ENCODE results near the gene REN.

DNA sequence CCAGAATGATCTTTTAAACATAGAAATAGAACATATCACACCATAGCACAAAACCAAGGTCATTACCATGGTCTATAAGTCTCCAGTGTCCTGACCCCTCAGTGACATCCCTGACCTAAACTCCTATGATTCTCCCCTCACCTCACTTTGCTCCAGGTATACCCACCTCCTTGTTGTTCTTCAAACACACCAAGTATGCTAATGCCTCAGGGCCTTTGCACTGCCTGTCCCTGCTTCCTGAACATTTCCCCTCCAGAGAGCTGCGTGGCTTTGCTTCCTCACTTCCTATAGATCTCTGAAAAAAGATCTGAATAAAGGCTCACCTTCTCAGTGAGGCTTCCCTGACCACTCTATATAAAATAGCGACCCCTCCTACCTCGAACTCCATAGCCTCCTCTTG lies 46.6 kb upstream of the REN start:
- TF ChIP-seq, protein P1, sequence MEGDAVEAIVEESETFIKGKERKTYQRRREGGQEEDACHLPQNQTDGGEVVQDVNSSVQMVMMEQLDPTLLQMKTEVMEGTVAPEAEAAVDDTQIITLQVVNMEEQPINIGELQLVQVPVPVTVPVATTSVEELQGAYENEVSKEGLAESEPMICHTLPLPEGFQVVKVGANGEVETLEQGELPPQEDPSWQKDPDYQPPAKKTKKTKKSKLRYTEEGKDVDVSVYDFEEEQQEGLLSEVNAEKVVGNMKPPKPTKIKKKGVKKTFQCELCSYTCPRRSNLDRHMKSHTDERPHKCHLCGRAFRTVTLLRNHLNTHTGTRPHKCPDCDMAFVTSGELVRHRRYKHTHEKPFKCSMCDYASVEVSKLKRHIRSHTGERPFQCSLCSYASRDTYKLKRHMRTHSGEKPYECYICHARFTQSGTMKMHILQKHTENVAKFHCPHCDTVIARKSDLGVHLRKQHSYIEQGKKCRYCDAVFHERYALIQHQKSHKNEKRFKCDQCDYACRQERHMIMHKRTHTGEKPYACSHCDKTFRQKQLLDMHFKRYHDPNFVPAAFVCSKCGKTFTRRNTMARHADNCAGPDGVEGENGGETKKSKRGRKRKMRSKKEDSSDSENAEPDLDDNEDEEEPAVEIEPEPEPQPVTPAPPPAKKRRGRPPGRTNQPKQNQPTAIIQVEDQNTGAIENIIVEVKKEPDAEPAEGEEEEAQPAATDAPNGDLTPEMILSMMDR (conservative IDR thresholded peaks at IDR 0.05; ENCODE audit: low read length): no peak
- TF ChIP-seq EZH2phosphoT487 (IDR thresholded peaks at IDR 0.05; ENCODE audit: borderline replicate concordance): no peak

Measured in Loucy (cell line).